K562 (cell line): ENCODE measurements around the gene NMT1. TPM values are rescaled to one million over a fixed set of nuclear protein-coding genes. Genes with fewer than 3 reads are reported as not detected.

Experiments used
- ATAC-seq: fragments of 200-7000 bp; cut with Tn5 transposase; 3 replicates; pipeline ENCODE4 v1.9.1; 2020; ENCODE audit warnings: moderate library complexity
- BruUV-seq: library from RNA; stranded (reverse); fragments of 400-500 nt; replicated peaks from 2 replicates; lab custom pipeline; 2021; lab: Mats Ljungman, UMichigan
- CTCF ChIA-PET: fragments of 300-600 bp; formaldehyde crosslinking; extraction: SDS; loops from one replicate; lab custom pipeline; 2021; ENCODE audit warnings: low intra/inter-chr PET ratio; lab: Yijun Ruan, JAX
- POLR2A ChIA-PET: fragments of 300-600, 350-650 bp; sonication (Branson Sonifier 250); formaldehyde crosslinking; extraction: SDS; loops from one replicate; lab custom pipeline; 2021; ENCODE audit warnings: antibody characterized with exemption, inconsistent platforms; lab: Yijun Ruan, JAX
- DNase-seq, 4 experiments: peaks; one replicate each; pipeline versions ENCODE4 v3.0.0 to v3.0.0-alpha.2; 2011 to 2018; ENCODE audit warnings: low spot score in 3 of 4, mixed read lengths in 3 of 4; ENCODE audit errors: extremely low read depth in 1 of 4
- FAIRE-seq: peaks from 2 replicates; lab custom pipeline; 2011; peaks lifted over from hg19 to GRCh38; lab: Jason Lieb, UNC
- H2AFZ ChIP-seq: 2 replicates; pipeline ENCODE4 v1.6.0; 2011; ENCODE audit warnings: low read depth, low read length, control low read depth, inconsistent platforms
- H3K27ac ChIP-seq: fragments of 200-600 bp; 3 replicates; pipeline ENCODE4 v1.8.0; 2011; ENCODE audit warnings: low read depth, mild to moderate bottlenecking, control low read depth, inconsistent platforms, low read length, moderate library complexity, mixed read lengths; ENCODE audit errors: extremely low read depth
- H3K27me3 ChIP-seq, 2 experiments: fragments of 300-600 bp in 1 of 2; 2 replicates in 1 of 2; 3 replicates in 1 of 2; pipeline versions ENCODE4 v1.6.0 to v1.8.0; 2011; ENCODE audit warnings: inconsistent platforms in 2 of 2, low read length in 2 of 2, mild to moderate bottlenecking in 1 of 2, mixed read lengths in 1 of 2, moderate library complexity in 1 of 2; ENCODE audit not compliant: control insufficient read depth in 2 of 2, insufficient read depth in 2 of 2
- H3K36me3 ChIP-seq: fragments of 300-600 bp; 3 replicates; pipeline ENCODE4 v1.8.0; 2011; ENCODE audit warnings: mild to moderate bottlenecking, low read length, inconsistent platforms; ENCODE audit not compliant: control insufficient read depth, insufficient read depth
- H3K4me1 ChIP-seq, 2 experiments: fragments of 200-600 bp in 1 of 2; replicated peaks in 1 of 2; 2 replicates in 1 of 2; 3 replicates in 1 of 2; pipeline versions ENCODE4 v1.5.1 to v1.8.0; 2011; ENCODE audit warnings: inconsistent platforms in 2 of 2, low read length in 2 of 2, mild to moderate bottlenecking in 1 of 2, mixed read lengths in 1 of 2, moderate library complexity in 1 of 2; ENCODE audit not compliant: control insufficient read depth in 2 of 2, insufficient read depth in 2 of 2
- H3K4me2 ChIP-seq: 2 replicates; pipeline ENCODE4 v1.6.1; 2011; ENCODE audit warnings: low read length, control low read depth, inconsistent platforms, mixed read lengths; ENCODE audit not compliant: insufficient read depth
- H3K4me3 ChIP-seq: fragments of 200-600 bp; sonication (generic), shearing (Covaris generic); 2 replicates; pipeline ENCODE4 v1.5.1; 2016; ENCODE audit warnings: control low read depth, inconsistent platforms
- H3K79me2 ChIP-seq: fragments of 200-600 bp; 3 replicates; pipeline ENCODE4 v1.8.0; 2011; ENCODE audit warnings: low read length, inconsistent platforms; ENCODE audit not compliant: control insufficient read depth, insufficient read depth
- H3K9ac ChIP-seq, 2 experiments: 2 replicates each; pipeline versions ENCODE4 v1.6.0 to v1.6.1; 2011; ENCODE audit warnings: low read depth in 2 of 2, low read length in 2 of 2, control low read depth in 1 of 2, inconsistent platforms in 1 of 2, mild to moderate bottlenecking in 1 of 2, mixed read lengths in 1 of 2; ENCODE audit not compliant: insufficient read depth in 1 of 2
- H3K9me1 ChIP-seq: one replicate; pipeline ENCODE4 v1.6.0; 2011; ENCODE audit warnings: inconsistent platforms, mild to moderate bottlenecking, low read length, moderate library complexity; ENCODE audit not compliant: control insufficient read depth, insufficient read depth
- H3K9me3 ChIP-seq: replicated peaks from 2 replicates; pipeline ENCODE4 v1.5.1; 2011; ENCODE audit warnings: low read depth, low read length, inconsistent platforms; ENCODE audit not compliant: control insufficient read depth, insufficient read depth
- H4K20me1 ChIP-seq: replicated peaks from 2 replicates; pipeline ENCODE4 v1.6.1; 2011; ENCODE audit warnings: low read length, inconsistent platforms, mixed read lengths; ENCODE audit not compliant: control insufficient read depth, insufficient read depth
- CBFA2T2 ChIP-seq: fragments of 450-650 bp; conservative IDR thresholded peaks from 2 replicates; pipeline ENCODE4 v1.6.1; 2017; ENCODE audit warnings: mild to moderate bottlenecking
- CBFA2T3 ChIP-seq: fragments of 450-650 bp; IDR thresholded peaks from 2 replicates; pipeline ENCODE4 v1.6.1; 2017
- HIVEP1 ChIP-seq: fragments of 250-450 bp; sonication (Bioruptor Pico); IDR thresholded peaks from 2 replicates; pipeline ENCODE4 v1.4.0; 2020; ENCODE audit warnings: mild to moderate bottlenecking
- KDM1A ChIP-seq, 2 experiments: fragments of 450-650 bp; IDR thresholded peaks; 2 replicates each; pipeline ENCODE4 v1.6.1; 2016; ENCODE audit warnings: mild to moderate bottlenecking in 2 of 2
- MXI1 ChIP-seq: IDR thresholded peaks from 2 replicates; pipeline ENCODE4 v1.6.1; 2011; ENCODE audit warnings: low read depth, mild to moderate bottlenecking, improper control_type of control experiment, low read length
- U2AF1 ChIP-seq: fragments of 200-400 bp; formaldehyde crosslinking; optimal IDR thresholded peaks from 2 replicates; pipeline ENCODE3; 2017; ENCODE audit warnings: mild to moderate bottlenecking, low read depth, low read length, moderate library complexity
- ZNF263 ChIP-seq: sonication (generic); formaldehyde crosslinking; IDR thresholded peaks from 2 replicates; pipeline ENCODE4 v1.8.0; 2022; ENCODE audit warnings: mild to moderate bottlenecking, missing genetic modification reagents, borderline replicate concordance
- WGBS: fragments of 100-300 bp; shearing (Covaris generic); methylation state at CpG from one replicate; pipeline ENCODE4 v1.1.6; 2016; ENCODE audit warnings: low coverage, mixed read lengths; ENCODE audit not compliant: insufficient coverage; ENCODE audit errors: missing lambda C conversion rate; 5-methylcytosine and 5-hydroxymethylcytosine counted together
- in situ Hi-C: fragments of 300-500 bp; cut with MboI; formaldehyde crosslinking; loops from 4 replicates; pipeline ENCODE4 v1.15.0; 2018; ENCODE audit warnings: inconsistent platforms, mixed read lengths
- intact Hi-C: fragments of 100-400 bp; cut with micrococcal nuclease; formaldehyde crosslinking; loops from 2 replicates; pipeline ENCODE4 v1.14.2; 2022
- polyA plus RNA-seq, 8 experiments: library from polyadenylated mRNA; depleted of rRNA in 4 of 8; stranded (reverse) in 5 of 8; unstranded in 3 of 8; fragments of >200 nt; fragmentation: Nextera tagmentation in 2 of 8; fragmentation: Illumina TruSeq in 1 of 8; extraction: Ambion mirVana in 2 of 8; extraction: Trizol in 1 of 8; gene quantifications; 2 replicates each; pipeline versions ENCODE4 v1.2.1 to v1.2.3, GENCODE V29; 2011 to 2014; ENCODE audit warnings: inconsistent platforms in 1 of 8, missing spikeins in 1 of 8
- total RNA-seq, 7 experiments: library from RNA; depleted of rRNA in 6 of 7; stranded (reverse); fragments of >200 nt in 6 of 7; fragmentation: Illumina TruSeq in 2 of 7; extraction: Trizol in 2 of 7; gene quantifications; 2 replicates each; pipeline versions ENCODE4 v1.2.1 to v1.2.3, GENCODE V29; 2011 to 2021; ENCODE audit warnings: low replicate concordance in 1 of 7

Gene NMT1
- total and polyA plus RNA-seq, 9 of the 15 experiments (the other 6 are each of a cell fraction or from before 2014, with no cell fraction given): 86.7 to 569 (median 213) TPM

GRCh38 chr17:45115871-45116270, 54.8 kb downstream of the NMT1 start:
- Histone ChIP-seq H3K27ac (no peak overlapping the region), H3K9me1 (no peaks in the 10 kb centered on the region), H4K20me1 (no peaks in the 10 kb centered on the region), H3K9me3 (no peaks in the 10 kb centered on the region), H3K4me2 (no peak overlapping the region), H2AFZ (no peak overlapping the region), H3K27me3 (no peaks in the 10 kb centered on the region), H3K9ac (peak overlapping the region in 1 of 2 experiments; percentile 65; a peak in 2 of 4 replicates), H3K4me3 (no peak overlapping the region), H3K79me2 (no peaks in the 10 kb centered on the region), H3K36me3 (no peaks in the 10 kb centered on the region), H3K4me1 (peaks cover 0 to 38% of the 10 kb centered on the region in 2 experiments; a peak in 3 of 5 replicates)
- 18% methylated on average over 10 of the region's 11 CpGs for WGBS
- in situ Hi-C loops: no loop called here
- TF ChIP-seq CBFA2T3: peak; percentile 65
- peak; percentile 82 for TF ChIP-seq ZNF263 (CRISPR knock-in tag)
- no peak for TF ChIP-seq HIVEP1 (CRISPR knock-in tag)
- TF ChIP-seq KDM1A (IDR thresholded peaks at IDR 0.05): peak; percentile 32 to 34; a peak in 1 of 4 replicates
- no peak for TF ChIP-seq U2AF1
- TF ChIP-seq CBFA2T2: peak; percentile 24; the same call in 1 of the 2 replicates
- TF ChIP-seq MXI1: no peak
- CTCF ChIA-PET: no interaction called here
- BruUV-seq: no TSS peak
- DNase-seq: peak in 1 of 4 experiments; percentile 29
- POLR2A ChIA-PET: interaction anchor here (0.7 to 2.3 kb wide), 5 partner anchors 10 to 55 kb away, joined by 3 to 11 read pairs (median 5); partner anchors contain the start of genes HEXIM1 and NMT1
- peak; percentile 36; the same call in 2 of the 3 replicates for ATAC-seq
- FAIRE-seq: no peak
- intact Hi-C loops: no loop called here
